Astrocyte of the cerebellum (primary cell): ENCODE results near the gene CARMIL1.
A peak's percentile ranks its signal among the peaks of the same experiment; 100 is the strongest.

ENCODE experiments used
- DNase-seq: peaks from one replicate; pipeline ENCODE4 v3.0.0-alpha.2; 2011; ENCODE audit warnings: low read depth
- H3K4me3 ChIP-seq: 2 replicates; pipeline ENCODE4 v1.5.1; 2011; ENCODE audit warnings: mild to moderate bottlenecking, low read depth, low read length, moderate library complexity
- in situ Hi-C: cut with HindIII; loops from 2 replicates; pipeline ENCODE4 v1.10.0; 2017; ENCODE audit warnings: low sequenced_read_pairs
- TF ChIP-seq, protein P1 (sequence below): IDR thresholded peaks from 2 replicates; pipeline ENCODE4 v1.5.1; 2012; ENCODE audit warnings: low read length, low read depth, moderate library complexity, mild to moderate bottlenecking; ENCODE audit errors: missing control alignments

Gene CARMIL1

DNA sequence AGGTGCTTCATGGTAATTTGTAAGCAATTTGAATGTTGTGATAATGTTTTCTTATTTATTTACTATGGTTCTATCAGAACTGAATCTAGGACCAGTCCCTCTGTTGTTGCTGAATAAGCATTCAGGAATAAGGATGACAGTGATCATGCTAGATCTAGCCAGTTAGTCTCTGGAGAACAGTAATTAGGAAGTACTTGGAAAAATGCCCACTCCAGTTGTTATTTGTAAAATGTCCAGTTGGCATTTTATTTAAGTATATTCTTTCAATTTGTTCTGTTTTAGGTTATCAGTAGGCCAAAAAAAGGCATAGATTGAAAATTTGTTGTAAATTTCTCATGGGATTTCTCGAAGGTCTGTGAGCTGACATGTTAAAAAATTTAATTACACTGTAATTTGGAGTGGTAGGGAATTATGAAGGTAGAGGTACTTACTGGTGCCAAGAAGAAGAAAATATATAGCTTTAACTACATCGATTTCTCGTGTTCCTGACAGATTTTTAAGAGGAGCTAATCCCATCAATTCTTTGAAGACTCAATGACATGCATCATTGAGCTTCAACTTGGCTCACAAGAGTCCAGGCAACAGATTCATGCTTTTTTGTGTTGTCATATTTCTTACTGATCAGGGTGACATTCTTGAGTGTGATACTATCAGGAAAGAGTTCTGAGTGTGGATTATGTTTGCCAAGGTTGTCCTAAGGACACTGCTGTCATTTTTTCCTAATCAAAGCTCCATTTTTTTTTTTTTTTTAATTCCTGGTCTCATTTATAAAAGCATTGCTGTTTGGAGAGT is 177.3 kb downstream of the CARMIL1 start:
- H3K4me3 ChIP-seq: no peak overlapping the region
- DNase-seq: no peak
- in situ Hi-C loops: no loop called here
- TF ChIP-seq, protein P1, sequence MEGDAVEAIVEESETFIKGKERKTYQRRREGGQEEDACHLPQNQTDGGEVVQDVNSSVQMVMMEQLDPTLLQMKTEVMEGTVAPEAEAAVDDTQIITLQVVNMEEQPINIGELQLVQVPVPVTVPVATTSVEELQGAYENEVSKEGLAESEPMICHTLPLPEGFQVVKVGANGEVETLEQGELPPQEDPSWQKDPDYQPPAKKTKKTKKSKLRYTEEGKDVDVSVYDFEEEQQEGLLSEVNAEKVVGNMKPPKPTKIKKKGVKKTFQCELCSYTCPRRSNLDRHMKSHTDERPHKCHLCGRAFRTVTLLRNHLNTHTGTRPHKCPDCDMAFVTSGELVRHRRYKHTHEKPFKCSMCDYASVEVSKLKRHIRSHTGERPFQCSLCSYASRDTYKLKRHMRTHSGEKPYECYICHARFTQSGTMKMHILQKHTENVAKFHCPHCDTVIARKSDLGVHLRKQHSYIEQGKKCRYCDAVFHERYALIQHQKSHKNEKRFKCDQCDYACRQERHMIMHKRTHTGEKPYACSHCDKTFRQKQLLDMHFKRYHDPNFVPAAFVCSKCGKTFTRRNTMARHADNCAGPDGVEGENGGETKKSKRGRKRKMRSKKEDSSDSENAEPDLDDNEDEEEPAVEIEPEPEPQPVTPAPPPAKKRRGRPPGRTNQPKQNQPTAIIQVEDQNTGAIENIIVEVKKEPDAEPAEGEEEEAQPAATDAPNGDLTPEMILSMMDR: no peak

DNA sequence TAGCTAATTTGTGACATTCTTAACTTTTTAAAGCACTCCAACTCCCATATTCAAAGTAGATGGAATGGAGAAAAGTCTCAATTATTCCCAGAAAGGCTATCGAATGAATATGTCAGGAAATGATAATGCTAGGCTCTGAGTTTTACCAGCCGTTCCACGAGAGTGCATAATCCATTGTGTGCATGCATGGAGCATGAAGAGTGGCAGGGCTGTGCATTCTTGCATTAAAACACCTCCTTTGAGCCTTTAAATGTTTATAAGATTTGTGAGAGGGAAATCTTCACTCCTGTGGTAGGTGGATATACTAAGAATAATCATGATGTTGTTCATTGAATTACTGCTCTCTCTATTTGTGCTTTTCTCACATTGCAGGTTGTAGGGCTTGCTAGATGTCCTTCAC is 178.3 kb downstream of the CARMIL1 start:
- DNase-seq: no peak
- no peak overlapping the region for H3K4me3 ChIP-seq
- in situ Hi-C loops: no loop called here
- TF ChIP-seq, protein P1: no peak

DNA sequence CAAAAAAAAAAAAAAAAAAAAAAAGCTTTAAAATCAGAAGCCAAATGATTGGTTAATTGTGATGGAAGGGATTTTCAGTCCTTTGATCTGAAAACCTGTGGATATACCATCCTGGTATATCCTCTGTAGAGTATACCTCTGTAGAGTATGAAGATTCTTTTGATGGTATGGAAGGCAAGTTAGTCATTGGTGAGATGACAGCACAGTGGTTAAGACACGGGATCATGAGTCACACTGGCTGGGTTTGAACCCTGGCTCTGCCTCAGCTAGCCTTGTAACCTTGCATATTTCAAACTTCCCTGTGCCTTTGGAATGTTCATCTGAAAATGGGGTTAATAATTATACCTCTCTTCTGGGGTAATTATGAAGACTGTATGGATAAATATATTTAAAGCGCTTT is 179.3 kb downstream of the CARMIL1 start:
- H3K4me3 ChIP-seq: no peak overlapping the region
- DNase-seq: peak; percentile 33
- TF ChIP-seq, protein P1: no peak
- in situ Hi-C loops: no loop called here

DNA sequence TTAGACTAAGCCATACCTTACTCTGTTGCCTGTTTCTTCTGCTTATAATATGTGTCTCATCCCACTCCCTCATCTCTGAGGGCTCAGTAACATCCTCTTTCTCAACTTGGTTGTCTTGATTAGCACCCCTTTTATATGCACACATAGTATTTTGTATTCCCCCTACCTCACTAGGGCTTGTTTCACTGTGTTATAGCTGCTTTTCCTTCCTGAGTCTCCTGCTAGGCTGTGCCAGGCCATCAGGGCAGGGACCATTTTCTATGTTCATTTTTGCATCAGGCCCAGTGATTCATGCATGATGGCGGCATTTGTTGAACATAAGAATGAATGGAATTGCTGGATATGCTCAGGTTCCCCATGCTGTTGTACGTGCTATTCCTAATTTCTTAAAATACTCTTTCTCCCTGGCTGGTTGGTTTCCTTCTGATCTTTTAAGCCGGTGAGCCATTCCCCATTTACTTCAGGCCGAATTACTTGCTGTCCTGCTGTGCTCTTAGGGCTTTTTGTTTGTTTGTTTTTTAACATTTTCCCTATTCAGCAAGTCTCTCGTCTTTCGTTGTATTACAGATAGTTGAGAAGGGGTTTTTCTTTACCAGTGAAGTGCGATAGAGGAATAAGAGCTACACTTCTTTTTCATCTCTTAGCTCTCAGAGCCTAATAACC is 183.2 kb downstream of the CARMIL1 start:
- no peak overlapping the region for H3K4me3 ChIP-seq
- TF ChIP-seq, protein P1: no peak
- no peak for DNase-seq
- in situ Hi-C loops: no loop called here

DNA sequence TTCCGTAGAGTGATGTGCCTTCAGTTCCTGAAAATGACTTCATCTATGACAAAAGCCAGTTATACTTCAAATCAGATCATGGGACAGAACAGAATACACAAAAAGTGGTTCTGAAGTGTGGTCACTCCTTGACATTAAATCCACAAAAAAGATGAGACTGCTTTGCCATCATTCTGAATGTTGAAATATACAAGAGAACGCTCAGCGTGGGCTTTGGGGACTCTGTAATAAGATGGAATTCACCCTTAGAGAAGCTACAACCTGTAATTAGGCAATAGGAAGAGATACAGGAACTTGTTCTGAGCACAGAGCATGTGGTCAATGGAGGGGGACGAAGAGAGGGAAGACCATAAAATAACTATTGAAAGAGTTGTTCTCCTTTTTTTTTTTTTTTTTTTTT is 184.3 kb downstream of the CARMIL1 start:
- H3K4me3 ChIP-seq: no peak overlapping the region
- in situ Hi-C loops: no loop called here
- no peak for DNase-seq
- TF ChIP-seq, protein P1: no peak

DNA sequence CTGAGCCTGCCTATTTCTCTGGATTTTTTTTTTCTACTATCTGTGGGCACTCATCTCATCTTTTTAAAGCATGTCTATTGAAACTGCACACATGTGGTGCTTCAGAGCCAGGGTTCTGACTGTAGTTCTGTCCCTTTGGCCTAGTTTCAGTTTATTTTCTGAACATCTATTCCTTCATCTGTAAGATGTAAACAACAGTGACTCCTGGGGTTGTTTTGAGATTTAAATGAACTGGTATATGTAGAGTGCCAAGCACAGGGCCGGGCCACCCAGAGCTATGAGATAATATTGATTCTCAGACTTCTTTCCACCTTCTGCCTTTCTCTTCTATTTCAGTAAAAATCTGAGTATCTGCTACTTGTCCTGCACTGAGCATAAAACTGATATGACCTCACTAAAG is 185.1 kb downstream of the CARMIL1 start:
- TF ChIP-seq, protein P1: no peak
- DNase-seq: no peak
- H3K4me3 ChIP-seq: no peak overlapping the region
- in situ Hi-C loops: no loop called here
